Brain microvascular endothelial cell (primary cell): ENCODE results near the gene SLC30A1.
A peak's percentile ranks its signal among the peaks of the same experiment; 100 is the strongest.

Experiments used
- DNase-seq: peaks from one replicate; pipeline ENCODE4 v3.0.0-alpha.2; 2020
- H3K27ac ChIP-seq: fragments of 250-450 bp; sonication (Bioruptor Pico); 2 replicates; pipeline ENCODE4 v1.5.1; 2020; ENCODE audit warnings: mild to moderate bottlenecking, moderate library complexity
- H3K27me3 ChIP-seq: fragments of 250-450 bp; sonication (Bioruptor Pico); replicated peaks from 2 replicates; pipeline ENCODE4 v1.5.1; 2020; ENCODE audit warnings: mild to moderate bottlenecking
- H3K36me3 ChIP-seq: fragments of 250-450 bp; sonication (Bioruptor Pico); replicated peaks from 2 replicates; pipeline ENCODE4 v1.5.1; 2020; ENCODE audit warnings: mild to moderate bottlenecking
- H3K4me3 ChIP-seq: 2 replicates; pipeline ENCODE4 v1.5.1; 2011; ENCODE audit warnings: low read depth, mild to moderate bottlenecking, control low read depth, low read length, moderate library complexity
- CTCF ChIP-seq: IDR thresholded peaks from 2 replicates; pipeline ENCODE4 v1.5.1; 2011; ENCODE audit warnings: low read depth, mild to moderate bottlenecking, moderate library complexity, low read length, control low read depth, inconsistent platforms; ENCODE audit errors: missing control alignments
- in situ Hi-C: cut with HindIII; loops from 2 replicates; pipeline ENCODE4 v1.10.0; 2017; ENCODE audit warnings: low sequenced_read_pairs, low pct_ligation_motif_present

The SLC30A1 gene

GRCh38 chr1:211616231-211616964, 37.4 kb upstream of the SLC30A1 start:
- Histone ChIP-seq H3K4me3 (no peak overlapping the region), H3K27ac (no peak overlapping the region), H3K27me3 (no peaks in the 10 kb centered on the region), H3K36me3 (no peaks in the 10 kb centered on the region)
- no peak for TF ChIP-seq CTCF
- no peak for DNase-seq
- in situ Hi-C loops: no loop called here

GRCh38 chr1:211614615-211615014, 35.7 kb upstream of the SLC30A1 start:
- no peak for DNase-seq
- H3K4me3 ChIP-seq: no peak overlapping the region
- no peaks in the 10 kb centered on the region for H3K27me3 ChIP-seq
- no peak overlapping the region for H3K27ac ChIP-seq
- in situ Hi-C loops: no loop called here
- no peak for TF ChIP-seq CTCF
- no peaks in the 10 kb centered on the region for H3K36me3 ChIP-seq

GRCh38 chr1:211613951-211614350, 35.0 kb upstream of the SLC30A1 start:
- Histone ChIP-seq H3K4me3 (no peak overlapping the region), H3K27ac (no peak overlapping the region), H3K27me3 (no peaks in the 10 kb centered on the region), H3K36me3 (no peaks in the 10 kb centered on the region)
- DNase-seq: no peak
- in situ Hi-C loops: no loop called here
- no peak for TF ChIP-seq CTCF

- Histone ChIP-seq H3K36me3 (no peaks in the 10 kb centered on the region), H3K27ac (peak overlapping the region; percentile 63), H3K27me3 (no peaks in the 10 kb centered on the region), H3K4me3 (no peak overlapping the region)
- in situ Hi-C loops: no loop called here
- no peak for TF ChIP-seq CTCF
- DNase-seq: peak; percentile 85
These were observed 34.4 kb upstream of the SLC30A1 start for GRCh38 chr1:211613108-211613947.

GRCh38 chr1:211612786-211613107, 33.8 kb upstream of the SLC30A1 start:
- no peak for TF ChIP-seq CTCF
- DNase-seq: no peak
- Histone ChIP-seq H3K27me3 (no peaks in the 10 kb centered on the region), H3K36me3 (no peaks in the 10 kb centered on the region), H3K27ac (peak overlapping the region; percentile 63), H3K4me3 (no peak overlapping the region)
- in situ Hi-C loops: no loop called here
